T-helper 17 cell (primary cell): Measurements from ENCODE around the gene TKT. TPM values are rescaled to one million over a fixed set of nuclear protein-coding genes. Genes with fewer than 3 reads are reported as not detected.

Experiments used
- ATAC-seq: fragments of 150-1000 bp; cut with Tn5 transposase; 2 replicates; pipeline ENCODE4 v1.10.0; 2021; ENCODE audit warnings: mild to moderate bottlenecking, moderate library complexity
- DNase-seq, 3 donors: peaks; one replicate each; pipeline versions ENCODE4 v3.0.0 to v3.0.0-alpha.2; 2020 to 2021
- H3K9me3 ChIP-seq: one replicate; pipeline ENCODE4 v1.7.0; 2013; ENCODE audit warnings: low read length, mild to moderate bottlenecking; ENCODE audit not compliant: control insufficient read depth, poor library complexity, severe bottlenecking
- H3K27ac Mint-ChIP-seq: one replicate; pipeline ENCODE4 v1.8.0; 2022; ENCODE audit warnings: mild to moderate bottlenecking, moderate library complexity, mixed read lengths
- H3K27me3 Mint-ChIP-seq: one replicate; pipeline ENCODE4 v1.8.0; 2022; ENCODE audit warnings: mixed read lengths
- H3K36me3 Mint-ChIP-seq: one replicate; pipeline ENCODE4 v1.8.0; 2022; ENCODE audit warnings: low read depth, mixed read lengths
- H3K4me1 Mint-ChIP-seq: one replicate; pipeline ENCODE4 v1.8.0; 2022; ENCODE audit warnings: mild to moderate bottlenecking, mixed read lengths
- H3K4me3 Mint-ChIP-seq: one replicate; pipeline ENCODE4 v1.8.0; 2022; ENCODE audit warnings: mild to moderate bottlenecking, moderate library complexity, mixed read lengths
- total RNA-seq, 4 donors: library from RNA in 2 of 4; stranded (reverse) in 2 of 4; gene quantifications; one replicate each; pipeline ENCODE4 v1.2.3 and lab custom pipeline; 2022 to 2026

TKT gene
- total RNA-seq, 2 donors from 2014 or later = 105 to 109 TPM

GRCh38 chr3:53223541-53223966 is 32.3 kb downstream of the TKT start:
- H3K27me3 Mint-ChIP-seq = no peaks in the 10 kb centered on the region

GRCh38 chr3:53223025-53223424 is 32.8 kb downstream of the TKT start:
- H3K27me3 Mint-ChIP-seq = no peaks in the 10 kb centered on the region
- no peak for ATAC-seq
- H3K4me3 Mint-ChIP-seq = no peak overlapping the region
- H3K4me1 Mint-ChIP-seq = peaks cover 3% of the 10 kb centered on the region
- H3K27ac Mint-ChIP-seq = no peak overlapping the region
- H3K36me3 Mint-ChIP-seq = peaks cover 2% of the 10 kb centered on the region
- DNase-seq = no peak
- no peaks in the 10 kb centered on the region for H3K9me3 ChIP-seq

More at GRCh38 chr3:53223541-53223966, 32.3 kb downstream of the TKT start:
- H3K4me3 Mint-ChIP-seq = no peak overlapping the region
- ATAC-seq (no peak), DNase-seq (no peak)
- H3K27ac Mint-ChIP-seq = peak overlapping the region; percentile 78
- peaks cover 2% of the 10 kb centered on the region for H3K36me3 Mint-ChIP-seq
- H3K9me3 ChIP-seq = no peaks in the 10 kb centered on the region
- H3K4me1 Mint-ChIP-seq = no peaks in the 10 kb centered on the region

- H3K4me3 Mint-ChIP-seq = no peak overlapping the region
- DNase-seq (no peak), ATAC-seq (no peak)
- H3K27me3 Mint-ChIP-seq = no peaks in the 10 kb centered on the region
- no peaks in the 10 kb centered on the region for H3K9me3 ChIP-seq
- peaks cover 3% of the 10 kb centered on the region for H3K4me1 Mint-ChIP-seq
- peaks cover 1% of the 10 kb centered on the region for H3K36me3 Mint-ChIP-seq
- H3K27ac Mint-ChIP-seq = no peak overlapping the region
Measured at GRCh38 chr3:53222183-53222901, 33.5 kb downstream of the TKT start.

- Mint-ChIP-seq H3K27ac (peak overlapping the region; percentile 6), H3K4me3 (no peak overlapping the region), H3K27me3 (no peaks in the 10 kb centered on the region), H3K36me3 (no peaks in the 10 kb centered on the region), H3K4me1 (peaks cover 3% of the 10 kb centered on the region)
- DNase-seq (no peak), ATAC-seq (no peak)
- H3K9me3 ChIP-seq = no peaks in the 10 kb centered on the region
Measured at GRCh38 chr3:53221827-53222182, 34.0 kb downstream of the TKT start.

GRCh38 chr3:53221345-53221744 is 34.5 kb downstream of the TKT start:
- Mint-ChIP-seq H3K27ac (peak overlapping the region; percentile 6), H3K4me3 (no peak overlapping the region), H3K36me3 (no peaks in the 10 kb centered on the region), H3K4me1 (peaks cover 3% of the 10 kb centered on the region), H3K27me3 (no peaks in the 10 kb centered on the region)
- ATAC-seq = no peak
- no peaks in the 10 kb centered on the region for H3K9me3 ChIP-seq
- DNase-seq = no peak

- Mint-ChIP-seq H3K36me3 (no peaks in the 10 kb centered on the region), H3K4me3 (no peak overlapping the region), H3K27me3 (no peaks in the 10 kb centered on the region), H3K27ac (no peak overlapping the region), H3K4me1 (peaks cover 3% of the 10 kb centered on the region)
- ATAC-seq (peak; percentile 96), DNase-seq (peak; percentile 54 to 74 (median 54))
- H3K9me3 ChIP-seq = no peaks in the 10 kb centered on the region
Measured at GRCh38 chr3:53219895-53220483, 35.8 kb downstream of the TKT start.

GRCh38 chr3:53218131-53218530 is 37.7 kb downstream of the TKT start:
- no peak overlapping the region for H3K27ac Mint-ChIP-seq
- no peaks in the 10 kb centered on the region for H3K9me3 ChIP-seq
- H3K4me3 Mint-ChIP-seq = no peak overlapping the region
- no peaks in the 10 kb centered on the region for H3K27me3 Mint-ChIP-seq
- ATAC-seq = no peak
- no peaks in the 10 kb centered on the region for H3K36me3 Mint-ChIP-seq
- H3K4me1 Mint-ChIP-seq = peaks cover 3% of the 10 kb centered on the region
- no peak for DNase-seq

GRCh38 chr3:53217175-53217574 is 38.6 kb downstream of the TKT start:
- no peak for DNase-seq
- no peak for ATAC-seq
- Mint-ChIP-seq H3K36me3 (no peaks in the 10 kb centered on the region), H3K4me3 (no peak overlapping the region), H3K4me1 (peaks cover 3% of the 10 kb centered on the region), H3K27ac (no peak overlapping the region), H3K27me3 (no peaks in the 10 kb centered on the region)
- no peaks in the 10 kb centered on the region for H3K9me3 ChIP-seq

- peaks cover 3% of the 10 kb centered on the region for H3K4me1 Mint-ChIP-seq
- no peaks in the 10 kb centered on the region for H3K36me3 Mint-ChIP-seq
- H3K27me3 Mint-ChIP-seq = no peaks in the 10 kb centered on the region
- ATAC-seq (no peak), DNase-seq (no peak)
- no peaks in the 10 kb centered on the region for H3K9me3 ChIP-seq
- H3K27ac Mint-ChIP-seq = no peak overlapping the region
- H3K4me3 Mint-ChIP-seq = no peak overlapping the region
Measured at GRCh38 chr3:53216723-53217122, 39.1 kb downstream of the TKT start.

GRCh38 chr3:53215816-53216215 is 40.0 kb downstream of the TKT start:
- H3K4me3 Mint-ChIP-seq = no peak overlapping the region
- no peaks in the 10 kb centered on the region for H3K9me3 ChIP-seq
- ATAC-seq (no peak), DNase-seq (no peak)
- H3K4me1 Mint-ChIP-seq = peaks cover 3% of the 10 kb centered on the region
- no peak overlapping the region for H3K27ac Mint-ChIP-seq
- H3K27me3 Mint-ChIP-seq = no peaks in the 10 kb centered on the region
- no peaks in the 10 kb centered on the region for H3K36me3 Mint-ChIP-seq

- H3K9me3 ChIP-seq = no peaks in the 10 kb centered on the region
- DNase-seq = no peak
- no peaks in the 10 kb centered on the region for H3K27me3 Mint-ChIP-seq
- H3K36me3 Mint-ChIP-seq = no peaks in the 10 kb centered on the region
- no peak overlapping the region for H3K4me3 Mint-ChIP-seq
- H3K27ac Mint-ChIP-seq = no peak overlapping the region
- peaks cover 2% of the 10 kb centered on the region for H3K4me1 Mint-ChIP-seq
- no peak for ATAC-seq
Measured at GRCh38 chr3:53213276-53213675, 42.5 kb downstream of the TKT start.

- ATAC-seq = no peak
- no peaks in the 10 kb centered on the region for H3K27me3 Mint-ChIP-seq
- no peak for DNase-seq
- H3K27ac Mint-ChIP-seq = no peak overlapping the region
- H3K9me3 ChIP-seq = no peaks in the 10 kb centered on the region
- no peak overlapping the region for H3K4me3 Mint-ChIP-seq
- H3K4me1 Mint-ChIP-seq = no peaks in the 10 kb centered on the region
- no peaks in the 10 kb centered on the region for H3K36me3 Mint-ChIP-seq
Measured at GRCh38 chr3:53211706-53212702, 43.8 kb downstream of the TKT start.

- H3K27me3 Mint-ChIP-seq = peaks cover 17% of the 10 kb centered on the region
- no peak overlapping the region for H3K4me3 Mint-ChIP-seq
- H3K9me3 ChIP-seq = no peaks in the 10 kb centered on the region
- H3K4me1 Mint-ChIP-seq = peaks cover 2% of the 10 kb centered on the region
- no peak for ATAC-seq
- DNase-seq = no peak
- H3K36me3 Mint-ChIP-seq = peaks cover 2% of the 10 kb centered on the region
- H3K27ac Mint-ChIP-seq = peak overlapping the region; percentile 11
Measured at GRCh38 chr3:53202331-53203015, 53.3 kb downstream of the TKT start.
